ENCODE measurements around the gene SLC15A1. TPM values are rescaled to one million over a fixed set of nuclear protein-coding genes. Genes with fewer than 3 reads are reported as not detected.

The SLC15A1 gene
- not detected for polyA plus RNA-seq (2012; ENCODE audit: insufficient read depth, insufficient read length)

- DNase-seq (ENCODE audit: low read depth, low spot score): no peak
- no peak within 1 kb of the TSS for H3K4me3 ChIP-seq (ENCODE audit: low read length)
Observed at GRCh38 chr13:98752467-98753290, at the start of gene SLC15A1. TSS of gene SLC15A1 (minus strand) at chr13:98752672. CDS start at chr13:98752598, 74 bp downstream.

GRCh38 chr13:98801626-98802418 lies 49.4 kb upstream of the SLC15A1 start:
- no peak for DNase-seq (ENCODE audit: low read depth, low spot score)
- H3K4me3 ChIP-seq (ENCODE audit: low read length): no peak overlapping the region

GRCh38 chr13:98800078-98800477 lies 47.6 kb upstream of the SLC15A1 start:
- H3K4me3 ChIP-seq (ENCODE audit: low read length): no peak overlapping the region
- no peak for DNase-seq (ENCODE audit: low read depth, low spot score)

- H3K4me3 ChIP-seq (ENCODE audit: low read length): no peak overlapping the region
- no peak for DNase-seq (ENCODE audit: low read depth, low spot score)
Observed at GRCh38 chr13:98798849-98799645, 46.6 kb upstream of the SLC15A1 start.

- DNase-seq (ENCODE audit: low read depth, low spot score): no peak
- no peak overlapping the region for H3K4me3 ChIP-seq (ENCODE audit: low read length)
Observed at GRCh38 chr13:98797456-98797855, 45.0 kb upstream of the SLC15A1 start.

GRCh38 chr13:98796798-98797197 lies 44.3 kb upstream of the SLC15A1 start:
- DNase-seq (ENCODE audit: low read depth, low spot score): no peak
- no peak overlapping the region for H3K4me3 ChIP-seq (ENCODE audit: low read length)

- H3K4me3 ChIP-seq (ENCODE audit: low read length): no peak overlapping the region
- no peak for DNase-seq (ENCODE audit: low read depth, low spot score)
Observed at GRCh38 chr13:98796191-98796590, 43.7 kb upstream of the SLC15A1 start.

GRCh38 chr13:98795220-98795619 lies 42.7 kb upstream of the SLC15A1 start:
- no peak for DNase-seq (ENCODE audit: low read depth, low spot score)
- H3K4me3 ChIP-seq (ENCODE audit: low read length): no peak overlapping the region

- DNase-seq (ENCODE audit: low read depth, low spot score): no peak
- H3K4me3 ChIP-seq (ENCODE audit: low read length): no peak overlapping the region
Observed at GRCh38 chr13:98794498-98794897, 42.0 kb upstream of the SLC15A1 start.

- no peak overlapping the region for H3K4me3 ChIP-seq (ENCODE audit: low read length)
- DNase-seq (ENCODE audit: low read depth, low spot score): no peak
Observed at GRCh38 chr13:98792785-98793495, 40.5 kb upstream of the SLC15A1 start.

- no peak for DNase-seq (ENCODE audit: low read depth, low spot score)
- H3K4me3 ChIP-seq (ENCODE audit: low read length): no peak overlapping the region
Observed at GRCh38 chr13:98792321-98792720, 39.8 kb upstream of the SLC15A1 start.

- no peak overlapping the region for H3K4me3 ChIP-seq (ENCODE audit: low read length)
- DNase-seq (ENCODE audit: low read depth, low spot score): no peak
Observed at GRCh38 chr13:98791611-98792010, 39.1 kb upstream of the SLC15A1 start.

GRCh38 chr13:98787996-98788395 lies 35.5 kb upstream of the SLC15A1 start:
- DNase-seq (ENCODE audit: low read depth, low spot score): no peak
- H3K4me3 ChIP-seq (ENCODE audit: low read length): no peak overlapping the region

GRCh38 chr13:98787173-98787572 lies 34.7 kb upstream of the SLC15A1 start:
- H3K4me3 ChIP-seq (ENCODE audit: low read length): no peak overlapping the region
- no peak for DNase-seq (ENCODE audit: low read depth, low spot score)

GRCh38 chr13:98786023-98786422 lies 33.6 kb upstream of the SLC15A1 start:
- H3K4me3 ChIP-seq (ENCODE audit: low read length): no peak overlapping the region
- no peak for DNase-seq (ENCODE audit: low read depth, low spot score)

- H3K4me3 ChIP-seq (ENCODE audit: low read length): no peak overlapping the region
Observed at GRCh38 chr13:98785405-98785804, 32.9 kb upstream of the SLC15A1 start.

GRCh38 chr13:98784666-98785065 lies 32.2 kb upstream of the SLC15A1 start:
- no peak for DNase-seq (ENCODE audit: low read depth, low spot score)
- H3K4me3 ChIP-seq (ENCODE audit: low read length): no peak overlapping the region

More at GRCh38 chr13:98785405-98785804, 32.9 kb upstream of the SLC15A1 start:
- DNase-seq (ENCODE audit: low read depth, low spot score): no peak

- no peak overlapping the region for H3K4me3 ChIP-seq (ENCODE audit: low read length)
- no peak for DNase-seq (ENCODE audit: low read depth, low spot score)
Observed at GRCh38 chr13:98783856-98784478, 31.5 kb upstream of the SLC15A1 start.
